GM12878 (cell line): ENCODE results near the gene EIF2B4. TPM values are rescaled to one million over a fixed set of nuclear protein-coding genes. Genes with fewer than 3 reads are reported as not detected.

Source experiments
- BRCA1 ChIP-seq: IDR thresholded peaks from 2 replicates; pipeline ENCODE4 v1.6.1; 2011; ENCODE audit warnings: low read depth, low read length, improper control_type of control experiment
- CHD4 ChIP-seq: fragments of 200-600 bp; sonication (generic); IDR thresholded peaks from 2 replicates; pipeline ENCODE4 v1.6.1; 2016; ENCODE audit warnings: mild to moderate bottlenecking
- CREM ChIP-seq: IDR thresholded peaks from 2 replicates; pipeline ENCODE4 v1.6.1; 2014; ENCODE audit warnings: antibody characterized with exemption, low read depth
- IKZF2 ChIP-seq, 2 experiments: fragments of 450-650 bp; IDR thresholded peaks; 2 replicates each; pipeline ENCODE4 v1.6.1; 2017; ENCODE audit warnings: mild to moderate bottlenecking in 2 of 2, moderate library complexity in 2 of 2
- IRF4 ChIP-seq: IDR thresholded peaks from 2 replicates; pipeline ENCODE4 v1.6.1; 2011; ENCODE audit warnings: low read depth, low read length
- NFIC ChIP-seq: IDR thresholded peaks from 2 replicates; pipeline ENCODE4 v1.6.1; 2012; ENCODE audit warnings: low read depth, mild to moderate bottlenecking, inconsistent platforms, low read length, moderate library complexity
- NFYA ChIP-seq: IDR thresholded peaks from 2 replicates; pipeline ENCODE4 v1.6.1; 2011; ENCODE audit warnings: low read depth, mild to moderate bottlenecking, low read length, improper control_type of control experiment, borderline replicate concordance
- NKRF ChIP-seq: fragments of 450-650 bp; conservative IDR thresholded peaks from 2 replicates; pipeline ENCODE4 v1.6.1; 2017; ENCODE audit warnings: mild to moderate bottlenecking, moderate library complexity
- PKNOX1 ChIP-seq: fragments of 450-650 bp; IDR thresholded peaks from 2 replicates; pipeline ENCODE4 v1.6.1; 2016; ENCODE audit warnings: mild to moderate bottlenecking
- POLR2A ChIP-seq: IDR thresholded peaks from 2 replicates; pipeline ENCODE4 v1.6.1; 2011; ENCODE audit warnings: low read depth, mild to moderate bottlenecking, low read length
- POU2F2 ChIP-seq: IDR thresholded peaks from 3 replicates; pipeline ENCODE4 v1.6.1; 2011; ENCODE audit warnings: low read depth, mild to moderate bottlenecking, low read length, borderline replicate concordance
- PRDM15 ChIP-seq: fragments of 450-650 bp; formaldehyde crosslinking; IDR thresholded peaks from 2 replicates; pipeline ENCODE4 v1.4.0; 2020; ENCODE audit warnings: mild to moderate bottlenecking, moderate library complexity
- REST ChIP-seq: IDR thresholded peaks from 2 replicates; pipeline ENCODE4 v1.6.1; 2012; ENCODE audit warnings: mild to moderate bottlenecking, low read depth, low read length
- SMARCA5 ChIP-seq: fragments of 450-650 bp; IDR thresholded peaks from 2 replicates; pipeline ENCODE4 v1.6.1; 2017; ENCODE audit warnings: mild to moderate bottlenecking
- USF1 ChIP-seq: IDR thresholded peaks from 2 replicates; pipeline ENCODE4 v1.6.1; 2011; ENCODE audit warnings: borderline replicate concordance, low read depth, mild to moderate bottlenecking, moderate library complexity, mixed read lengths, low read length; ENCODE audit not compliant: insufficient read depth; ENCODE audit errors: extremely low read length
- ZZZ3 ChIP-seq: IDR thresholded peaks from 2 replicates; pipeline ENCODE4 v1.6.1; 2011; ENCODE audit warnings: low read depth; ENCODE audit not compliant: control insufficient read depth, insufficient read length
- polyA plus RNA-seq, 11 experiments: library from polyadenylated mRNA; depleted of rRNA in 4 of 11; unstranded in 6 of 11; stranded (reverse) in 5 of 11; fragments of >200 nt; fragmentation: Nextera tagmentation in 4 of 11; fragmentation: Illumina TruSeq in 1 of 11; extraction: Ambion mirVana in 4 of 11; extraction: Trizol in 1 of 11; gene quantifications; 1 replicate in 1 of 11; 2 replicates in 10 of 11; pipeline versions ENCODE4 v1.2.1 to v1.2.3, GENCODE V29; 2011 to 2016; ENCODE audit warnings: inconsistent platforms in 2 of 11, missing spikeins in 2 of 11, low read depth in 1 of 11
- total RNA-seq, 4 experiments: library from RNA; depleted of rRNA in 3 of 4; stranded (reverse); fragments of >200 nt in 3 of 4; fragmentation: Illumina TruSeq in 1 of 4; extraction: Trizol in 1 of 4; gene quantifications; 2 replicates each; pipeline versions ENCODE4 v1.2.1 to v1.2.3, GENCODE V29; 2013 to 2021

EIF2B4 gene
- total and polyA plus RNA-seq, 10 of the 15 experiments (the other 5 are each of a cell fraction or from before 2014, with no cell fraction given): 13.4 to 53.9 (median 27.5) TPM

- TF ChIP-seq REST (no peak), SMARCA5 (no peak; the same call in 1 of the 2 replicates), NFYA (no peak), IRF4 (no peak), POU2F2 (peak; percentile 61; the same call in 1 of the 3 replicates), USF1 (no peak), NKRF (no peak; the same call in none of the 2 replicates), CREM (peak; percentile 40; the same call in 1 of the 2 replicates), ZZZ3 (no peak), IKZF2 (IDR thresholded peaks at IDR 0.05) (peak; percentile 16 to 23; a peak in 1 of 4 replicates), BRCA1 (peak; percentile 87), POLR2A (peak; percentile 95), PKNOX1 (peak; percentile 42; the same call in 1 of the 2 replicates), CHD4 (no peak), NFIC (no peak), PRDM15 (CRISPR knock-in tag) (no peak)
These were observed 39.4 kb upstream of the EIF2B4 start, which contains the start of gene PPM1G (continued) for GRCh38 chr2:27409321-27410073.
